HEK293T (cell line): ENCODE measurements around the gene SLC49A3.

ENCODE experiments used
- BHLHE40 ChIP-seq: fragments of 450-650 bp; IDR thresholded peaks from 2 replicates; pipeline ENCODE4 v1.6.1; 2016; ENCODE audit warnings: mild to moderate bottlenecking, moderate library complexity, borderline replicate concordance
- CTBP1 ChIP-seq: fragments of 450-650 bp; IDR thresholded peaks from 2 replicates; pipeline ENCODE4 v1.6.1; 2016; ENCODE audit warnings: borderline replicate concordance
- ELF4 ChIP-seq: fragments of 450-650 bp; IDR thresholded peaks from 2 replicates; pipeline ENCODE4 v1.6.1; 2017; ENCODE audit warnings: antibody characterized with exemption
- FOXA1 ChIP-seq: fragments of 450-650 bp; IDR thresholded peaks from 2 replicates; pipeline ENCODE4 v1.6.1; 2016; ENCODE audit warnings: mild to moderate bottlenecking
- FOXK2 ChIP-seq: fragments of 450-650 bp; IDR thresholded peaks from 2 replicates; pipeline ENCODE4 v1.6.1; 2016; ENCODE audit warnings: mild to moderate bottlenecking
- FOXM1 ChIP-seq: fragments of 450-650 bp; IDR thresholded peaks from 2 replicates; pipeline ENCODE4 v1.6.1; 2017; ENCODE audit warnings: mild to moderate bottlenecking, borderline replicate concordance
- HDGF ChIP-seq: fragments of 450-650 bp; IDR thresholded peaks from 2 replicates; pipeline ENCODE4 v1.6.1; 2017; ENCODE audit warnings: antibody characterized with exemption, borderline replicate concordance
- L3MBTL2 ChIP-seq: fragments of 450-650 bp; conservative IDR thresholded peaks from 2 replicates; pipeline ENCODE4 v1.6.1; 2016; ENCODE audit warnings: mild to moderate bottlenecking
- LEF1 ChIP-seq: fragments of 450-650 bp; IDR thresholded peaks from 2 replicates; pipeline ENCODE4 v1.6.1; 2017; ENCODE audit warnings: mild to moderate bottlenecking, borderline replicate concordance
- NFRKB ChIP-seq: fragments of 450-650 bp; IDR thresholded peaks from 2 replicates; pipeline ENCODE4 v1.6.1; 2016; ENCODE audit warnings: mild to moderate bottlenecking, moderate library complexity
- SP1 ChIP-seq: fragments of 450-650 bp; IDR thresholded peaks from 2 replicates; pipeline ENCODE4 v1.6.1; 2017
- SUZ12 ChIP-seq: fragments of 450-650 bp; IDR thresholded peaks from 2 replicates; pipeline ENCODE4 v1.6.1; 2016; ENCODE audit warnings: mild to moderate bottlenecking
- TARDBP ChIP-seq: fragments of 450-650 bp; IDR thresholded peaks from 2 replicates; pipeline ENCODE4 v1.6.1; 2016

DNA sequence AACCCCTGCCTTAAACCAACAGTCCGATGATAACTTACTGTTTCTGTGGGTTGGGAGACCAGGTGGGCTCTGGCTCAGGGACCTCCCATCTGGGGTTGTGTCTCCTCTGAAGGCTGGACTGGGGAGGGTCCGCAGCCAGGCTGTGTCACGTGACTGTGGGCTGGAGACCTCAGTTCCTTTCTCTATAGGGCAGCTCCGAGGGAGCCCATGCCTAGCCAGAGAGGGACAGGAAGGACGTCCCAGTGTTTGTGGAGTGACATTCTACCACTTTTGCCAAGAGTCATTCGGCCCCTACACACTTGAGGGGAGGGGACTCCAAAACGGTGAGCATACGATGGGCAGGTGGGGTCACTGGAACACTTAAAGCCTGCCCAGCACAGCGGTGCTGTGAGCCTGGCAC lies 21.2 kb upstream of the SLC49A3 start:
- no peak for TF ChIP-seq CTBP1
- no peak for TF ChIP-seq FOXA1
- TF ChIP-seq BHLHE40, result no peak
- TF ChIP-seq LEF1, result no peak
- TF ChIP-seq FOXK2, result no peak
- no peak for TF ChIP-seq ELF4
- no peak for TF ChIP-seq SP1
- no peak for TF ChIP-seq FOXM1
- TF ChIP-seq NFRKB, result no peak
- no peak for TF ChIP-seq TARDBP
- no peak for TF ChIP-seq L3MBTL2
- TF ChIP-seq SUZ12, result no peak
- TF ChIP-seq HDGF, result no peak
